ENCODE measurements around the gene ATXN7L1. TPM values are rescaled to one million over a fixed set of nuclear protein-coding genes. Genes with fewer than 3 reads are reported as not detected.

ATXN7L1 gene
- total and polyA plus RNA-seq, 9 donors, result 5.0 to 17.6 (median 11.4) TPM

GRCh38 chr7:105614341-105614840 lies 262.0 kb downstream of the ATXN7L1 start:
- Histone ChIP-seq H3K27ac (no peak overlapping the region), H3K27me3 (no peaks in the 10 kb centered on the region), H3K9me3 (no peaks in the 10 kb centered on the region), H3K4me3 (no peak overlapping the region), H3K4me1 (ENCODE audit: insufficient read depth) (no peaks in the 10 kb centered on the region), H3K36me3 (no peaks in the 10 kb centered on the region)
- no peak for DNase-seq
- WGBS, 3 donors, result 91 to 93% (median 93%) methylated on average over 20 of the region's 20 CpGs
- intact Hi-C loops (cut with DNase I), result no loop called here
- no peak for TF ChIP-seq POLR2A (IDR thresholded peaks at IDR 0.05)
- TF ChIP-seq CTCF (IDR thresholded peaks at IDR 0.05), result no peak
- no peak for TF ChIP-seq EP300 (IDR thresholded peaks at IDR 0.05)

GRCh38 chr7:105613611-105614330 lies 262.6 kb downstream of the ATXN7L1 start:
- Histone ChIP-seq H3K4me3 (no peak overlapping the region), H3K27me3 (no peaks in the 10 kb centered on the region), H3K4me1 (ENCODE audit: insufficient read depth) (no peaks in the 10 kb centered on the region), H3K9me3 (no peaks in the 10 kb centered on the region), H3K27ac (no peak overlapping the region), H3K36me3 (no peaks in the 10 kb centered on the region)
- no peak for TF ChIP-seq CTCF (IDR thresholded peaks at IDR 0.05)
- TF ChIP-seq POLR2A (IDR thresholded peaks at IDR 0.05), result no peak
- TF ChIP-seq EP300 (IDR thresholded peaks at IDR 0.05), result no peak
- WGBS, 3 donors, result 93 to 96% (median 94%) methylated on average over 32 of the region's 32 CpGs
- intact Hi-C loops (cut with DNase I), result no loop called here
- no peak for DNase-seq

- Histone ChIP-seq H3K9me3 (no peaks in the 10 kb centered on the region), H3K4me1 (ENCODE audit: insufficient read depth) (no peaks in the 10 kb centered on the region), H3K27ac (no peak overlapping the region), H3K4me3 (no peak overlapping the region), H3K27me3 (no peaks in the 10 kb centered on the region), H3K36me3 (no peaks in the 10 kb centered on the region)
- TF ChIP-seq EP300 (IDR thresholded peaks at IDR 0.05), result no peak
- DNase-seq, result no peak
- 94 to 95% (median 95%) methylated on average over 9 of the region's 9 CpGs for WGBS, 3 donors
- intact Hi-C loops (cut with DNase I), result no loop called here
Measured at GRCh38 chr7:105612806-105613205, 263.6 kb downstream of the ATXN7L1 start.

GRCh38 chr7:105611856-105612775 lies 264.3 kb downstream of the ATXN7L1 start:
- Histone ChIP-seq H3K4me1 (ENCODE audit: insufficient read depth) (no peaks in the 10 kb centered on the region), H3K9me3 (no peaks in the 10 kb centered on the region), H3K4me3 (no peak overlapping the region), H3K27ac (no peak overlapping the region), H3K27me3 (no peaks in the 10 kb centered on the region), H3K36me3 (no peaks in the 10 kb centered on the region)
- intact Hi-C loops (cut with DNase I), result no loop called here
- DNase-seq, result no peak
- 82 to 87% (median 83%) methylated on average over 16 of the region's 16 CpGs for whole genome bisulfite sequencing, 3 donors
- TF ChIP-seq CTCF (IDR thresholded peaks at IDR 0.05) (no peak), POLR2A (IDR thresholded peaks at IDR 0.05) (no peak), EP300 (IDR thresholded peaks at IDR 0.05) (no peak)
